Immature natural killer cell (primary cell): ENCODE measurements around the gene HOXB1. TPM values are rescaled to one million over a fixed set of nuclear protein-coding genes. Genes with fewer than 3 reads are reported as not detected.

Experiments
- DNase-seq, 3 donors: peaks; one replicate each; pipeline ENCODE4 v3.0.0; 2022; ENCODE audit warnings: mixed read lengths in 1 of 3
- H3K27ac Mint-ChIP-seq, 6 donors: one replicate each; pipeline ENCODE4 v1.8.0; 2020; ENCODE audit warnings: mixed read lengths in 6 of 6, mild to moderate bottlenecking in 5 of 6, inconsistent platforms in 4 of 6, moderate library complexity in 3 of 6
- H3K27me3 Mint-ChIP-seq, 3 donors: one replicate each; pipeline ENCODE4 v1.8.0; 2020 to 2021; ENCODE audit warnings: low read depth in 3 of 3, mild to moderate bottlenecking in 3 of 3, mixed read lengths in 3 of 3, moderate library complexity in 3 of 3, inconsistent platforms in 1 of 3
- H3K36me3 Mint-ChIP-seq, 3 donors: one replicate each; pipeline ENCODE4 v1.8.0; 2020; ENCODE audit warnings: mixed read lengths in 3 of 3, inconsistent platforms in 2 of 3, mild to moderate bottlenecking in 2 of 3
- H3K4me1 Mint-ChIP-seq, 2 donors: one replicate each; pipeline ENCODE4 v1.8.0; 2020; ENCODE audit warnings: inconsistent platforms in 2 of 2, mild to moderate bottlenecking in 2 of 2, mixed read lengths in 2 of 2, moderate library complexity in 1 of 2
- H3K4me3 Mint-ChIP-seq, 5 donors: one replicate each; pipeline ENCODE4 v1.8.0; 2020; ENCODE audit warnings: mild to moderate bottlenecking in 5 of 5, mixed read lengths in 5 of 5, inconsistent platforms in 3 of 5, moderate library complexity in 3 of 5
- H3K9me3 Mint-ChIP-seq, 6 donors: one replicate each; pipeline ENCODE4 v1.8.0; 2020; ENCODE audit warnings: mild to moderate bottlenecking in 6 of 6, mixed read lengths in 6 of 6, inconsistent platforms in 4 of 6, moderate library complexity in 3 of 6
- polyA plus RNA-seq, 3 donors: library from polyadenylated mRNA; unstranded; fragments of 300-500 nt; fragmentation: Illumina TruSeq; gene quantifications; one replicate each; pipeline ENCODE4 v1.2.3, GENCODE V29; 2021

Gene HOXB1
- polyA plus RNA-seq, 3 donors from 2014 or later, result not detected

DNA sequence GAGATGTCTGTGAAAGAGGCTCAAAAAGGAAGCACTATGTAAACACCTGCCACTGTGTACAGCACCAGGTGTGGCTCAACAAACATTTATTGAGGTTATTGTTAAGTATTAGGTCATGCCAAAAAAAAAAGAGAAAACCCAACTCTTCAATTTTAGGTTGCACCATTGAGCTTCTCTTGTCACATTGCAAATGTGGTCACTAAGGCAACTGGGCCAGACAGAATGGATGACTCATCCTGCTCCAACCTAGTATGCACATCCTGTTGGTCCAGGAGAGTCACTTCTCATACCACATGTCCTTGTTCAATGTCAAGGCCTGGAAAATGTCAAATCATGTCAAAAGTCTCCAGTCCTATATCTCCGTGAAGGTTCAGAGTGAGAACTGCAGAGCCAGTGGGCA lies 25.0 kb downstream of the HOXB1 start:
- H3K4me3 Mint-ChIP-seq, result no peak overlapping the region
- H3K36me3 Mint-ChIP-seq, result no peaks in the 10 kb centered on the region
- H3K27me3 Mint-ChIP-seq, result peaks cover under 1 to 4% (median 3%) of the 10 kb centered on the region in 3 donors
- no peaks in the 10 kb centered on the region for H3K9me3 Mint-ChIP-seq
- peak; percentile 63 to 74 (median 64) for DNase-seq
- peaks cover 16% of the 10 kb centered on the region in 2 donors for H3K4me1 Mint-ChIP-seq
- H3K27ac Mint-ChIP-seq, result peak overlapping the region; percentile 14 to 92 (median 85)

DNA sequence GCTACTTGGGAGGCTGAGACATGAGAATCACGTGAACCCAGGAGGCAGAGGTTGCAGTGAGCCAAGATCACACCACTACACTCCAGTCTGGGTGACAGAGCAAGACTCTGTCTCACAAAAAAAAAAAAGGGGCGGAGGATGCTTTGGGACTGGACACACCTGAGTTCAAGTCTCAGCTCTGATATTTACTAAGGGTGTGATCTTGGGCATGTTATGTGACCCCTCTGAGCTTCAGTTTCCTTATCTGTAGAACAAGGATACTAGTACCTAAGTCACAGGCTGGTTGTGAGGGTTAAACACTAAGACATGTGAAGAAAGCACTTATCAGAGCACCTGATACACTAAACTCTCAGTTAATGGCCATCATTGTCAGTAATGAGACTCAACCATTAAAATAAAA lies 25.9 kb downstream of the HOXB1 start:
- Mint-ChIP-seq H3K27me3 (peaks cover 3 to 6% (median 4%) of the 10 kb centered on the region in 3 donors), H3K9me3 (no peaks in the 10 kb centered on the region), H3K4me3 (peak overlapping the region in 1 of 5 donors; percentile 18), H3K36me3 (no peaks in the 10 kb centered on the region), H3K4me1 (peaks cover 15 to 16% of the 10 kb centered on the region in 2 donors), H3K27ac (peak overlapping the region in 5 of 6 donors; percentile 53 to 92 (median 84))
- DNase-seq, result no peak

DNA sequence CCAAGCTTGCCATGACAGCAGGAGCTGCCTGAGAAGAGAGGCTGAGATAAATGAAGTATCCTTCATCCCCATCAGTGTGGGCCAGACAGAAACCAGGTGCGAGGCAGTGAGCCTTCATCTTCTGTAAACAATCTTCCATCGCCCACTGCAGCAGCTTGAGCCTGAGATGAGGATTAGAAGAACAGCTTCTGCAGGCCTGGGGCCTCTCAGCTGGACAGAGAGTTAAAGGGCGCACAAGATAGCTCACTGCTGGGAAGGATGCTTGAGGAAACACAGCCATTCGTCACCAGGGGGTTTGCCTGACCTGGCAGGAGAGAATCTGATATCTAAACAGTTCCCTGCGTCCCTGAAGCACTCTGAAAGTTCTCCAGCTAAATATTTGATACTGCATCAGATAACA lies 27.1 kb downstream of the HOXB1 start:
- Mint-ChIP-seq H3K36me3 (no peaks in the 10 kb centered on the region), H3K27ac (no peak overlapping the region), H3K9me3 (no peaks in the 10 kb centered on the region), H3K4me1 (peaks cover 15 to 16% of the 10 kb centered on the region in 2 donors), H3K27me3 (peaks cover 3 to 6% (median 4%) of the 10 kb centered on the region in 3 donors), H3K4me3 (no peak overlapping the region)
- DNase-seq, result no peak

DNA sequence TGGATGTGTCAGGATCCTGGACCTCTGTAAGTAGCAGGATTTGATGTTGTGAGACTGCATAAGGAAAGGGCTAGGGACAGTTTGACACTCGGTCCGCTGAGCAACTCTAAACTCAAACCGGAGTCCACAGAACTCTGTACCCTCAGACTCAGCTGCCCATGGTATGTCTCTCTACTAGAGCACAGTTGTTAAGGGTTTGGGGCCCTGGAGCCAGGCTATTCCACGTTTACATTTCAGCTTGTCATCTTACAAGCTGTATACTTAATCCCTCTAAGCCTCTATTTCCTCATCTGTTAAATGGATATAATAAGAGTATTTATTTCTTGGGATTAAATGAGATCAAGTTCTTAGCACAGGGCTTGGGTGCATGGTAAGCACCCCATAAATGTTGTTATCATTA lies 27.9 kb downstream of the HOXB1 start:
- peaks cover 2 to 6% (median 4%) of the 10 kb centered on the region in 3 donors for H3K27me3 Mint-ChIP-seq
- DNase-seq, result no peak
- H3K27ac Mint-ChIP-seq, result no peak overlapping the region
- no peaks in the 10 kb centered on the region for H3K9me3 Mint-ChIP-seq
- H3K4me1 Mint-ChIP-seq, result peaks cover 15 to 16% of the 10 kb centered on the region in 2 donors
- no peaks in the 10 kb centered on the region for H3K36me3 Mint-ChIP-seq
- H3K4me3 Mint-ChIP-seq, result no peak overlapping the region

DNA sequence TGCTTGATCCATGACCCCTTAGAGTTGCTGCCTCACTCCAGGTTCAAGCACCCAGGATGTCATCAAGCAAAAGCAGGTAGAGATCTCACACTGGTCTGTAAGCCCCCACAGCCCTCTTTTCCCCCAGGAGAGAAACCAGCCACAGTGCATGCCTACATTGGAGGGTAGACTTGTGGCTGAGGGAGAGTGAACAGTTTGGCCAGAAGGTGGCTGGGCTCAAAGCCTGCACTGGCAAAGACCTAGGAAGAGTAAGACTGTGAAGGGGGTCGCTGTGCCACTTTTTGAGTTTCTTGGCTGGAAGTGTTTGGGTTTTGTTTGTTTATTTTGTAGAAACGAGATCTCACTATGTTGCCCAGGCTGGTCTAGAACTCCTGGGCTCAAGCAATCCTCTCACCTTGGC lies 28.5 kb downstream of the HOXB1 start:
- Mint-ChIP-seq H3K27me3 (peaks cover 2 to 6% (median 4%) of the 10 kb centered on the region in 3 donors), H3K4me1 (peaks cover 15 to 16% of the 10 kb centered on the region in 2 donors), H3K9me3 (no peaks in the 10 kb centered on the region), H3K4me3 (no peak overlapping the region), H3K36me3 (no peaks in the 10 kb centered on the region), H3K27ac (no peak overlapping the region)
- DNase-seq, result no peak

DNA sequence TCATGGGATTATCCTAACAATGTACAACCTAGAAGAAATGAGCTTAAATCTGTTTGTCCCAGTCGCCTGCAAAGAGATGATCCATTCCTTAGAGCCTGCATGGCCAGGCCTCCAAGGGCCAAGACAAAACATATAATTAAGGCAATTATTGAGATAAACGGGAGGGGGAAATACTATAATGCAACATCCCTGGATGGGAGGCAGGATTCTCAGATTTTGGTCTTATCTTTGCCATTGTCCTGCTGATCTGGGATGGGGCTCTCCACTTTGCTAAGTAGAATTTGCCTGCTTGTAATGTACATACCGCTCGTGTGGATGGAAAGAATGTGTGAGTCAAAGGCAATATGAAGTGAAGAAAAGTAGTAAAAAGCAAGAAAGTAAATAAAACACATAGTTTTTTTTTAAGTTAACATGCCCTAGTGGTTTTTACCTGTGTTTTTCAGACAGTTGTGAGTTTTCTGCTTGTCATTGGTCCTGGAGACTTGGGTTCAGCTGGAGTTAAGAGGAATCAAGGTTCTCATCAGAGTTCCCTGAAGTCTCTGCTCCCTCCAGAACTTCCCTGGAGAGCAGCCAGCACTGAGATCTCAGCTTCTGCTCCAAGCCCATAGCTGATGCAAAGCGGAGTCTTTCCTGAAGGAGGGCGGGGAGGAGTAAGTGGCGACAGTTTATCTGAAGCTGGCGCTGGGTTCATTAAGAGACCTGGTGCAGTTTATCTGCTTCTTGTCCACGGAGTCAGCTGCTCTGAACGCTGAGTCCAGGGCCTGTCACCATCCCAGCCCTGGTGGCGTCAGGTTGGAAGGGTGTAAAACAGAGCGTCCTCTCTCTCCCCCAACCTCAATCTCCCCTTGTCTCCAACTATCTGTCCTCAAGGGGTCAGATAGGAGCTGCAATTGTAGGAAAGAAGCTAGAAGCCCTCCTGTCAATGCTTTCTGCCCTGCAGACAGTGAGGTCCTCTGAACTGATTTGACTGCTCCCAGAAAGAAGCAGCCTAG lies 30.1 kb downstream of the HOXB1 start:
- DNase-seq, result no peak
- no peak overlapping the region for H3K4me3 Mint-ChIP-seq

DNA sequence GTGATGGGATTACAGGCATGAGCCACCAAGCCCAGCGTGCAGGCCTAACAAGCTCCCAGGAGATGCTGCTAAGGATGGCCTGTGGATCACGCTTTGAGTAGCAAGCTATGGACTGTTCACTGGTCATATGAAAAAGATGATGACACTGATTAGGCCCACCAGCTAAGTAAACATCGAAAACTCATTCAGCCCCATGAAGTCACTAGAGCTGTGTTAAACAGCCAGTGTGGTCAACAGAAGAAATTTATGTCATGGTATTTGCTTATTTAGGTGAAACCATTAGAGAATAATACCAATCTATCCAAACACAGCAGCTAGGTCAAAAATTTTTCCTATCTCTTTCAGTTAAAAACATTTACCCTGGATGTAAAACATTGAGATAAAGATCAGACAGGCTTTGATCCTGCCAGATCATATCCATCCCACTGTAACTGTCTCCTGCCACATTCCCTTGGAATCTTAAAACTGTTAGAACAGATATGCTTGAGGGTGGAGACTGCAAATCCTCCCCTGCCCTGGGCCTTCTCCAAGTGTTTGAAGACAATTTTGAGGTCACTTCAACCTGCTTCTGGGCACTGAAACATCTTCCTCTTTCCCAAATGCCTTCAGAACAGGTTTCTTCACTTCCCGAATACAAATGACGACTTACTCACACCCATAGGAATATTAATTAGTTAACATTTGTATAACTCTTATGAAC lies 30.9 kb downstream of the HOXB1 start:
- Mint-ChIP-seq H3K27ac (no peak overlapping the region), H3K9me3 (no peaks in the 10 kb centered on the region), H3K27me3 (peaks cover 2 to 6% (median 4%) of the 10 kb centered on the region in 3 donors), H3K36me3 (no peaks in the 10 kb centered on the region), H3K4me3 (no peak overlapping the region), H3K4me1 (peaks cover under 1 to 2% of the 10 kb centered on the region in 2 donors)
- no peak for DNase-seq

More for the DNA sequence above, 30.1 kb downstream of the HOXB1 start:
- Mint-ChIP-seq H3K27ac (peak overlapping the region in 1 of 6 donors; percentile 50), H3K9me3 (no peaks in the 10 kb centered on the region), H3K36me3 (no peaks in the 10 kb centered on the region), H3K4me1 (peaks cover 8 to 9% of the 10 kb centered on the region in 2 donors), H3K27me3 (peaks cover 2 to 6% (median 4%) of the 10 kb centered on the region in 3 donors)

DNA sequence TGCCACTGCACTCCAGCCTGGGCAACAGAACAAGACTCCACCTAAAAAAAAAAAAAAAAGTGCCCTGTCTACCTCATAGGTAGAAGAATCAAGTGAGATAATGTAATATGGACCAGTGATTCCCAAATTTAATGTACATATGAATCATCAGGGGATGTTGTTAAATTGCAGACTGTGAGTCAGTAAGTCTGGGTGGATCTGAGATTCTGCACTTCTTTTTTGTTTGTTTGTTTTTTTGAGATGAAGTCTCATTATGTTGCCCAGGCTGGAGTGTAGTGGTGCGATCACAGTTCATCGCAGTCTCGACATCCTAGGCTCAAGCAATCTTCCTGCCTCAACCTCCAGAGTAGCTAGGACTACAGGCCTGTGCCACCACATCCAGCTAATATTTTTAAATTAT lies 31.6 kb downstream of the HOXB1 start:
- Mint-ChIP-seq H3K9me3 (no peaks in the 10 kb centered on the region), H3K36me3 (no peaks in the 10 kb centered on the region), H3K4me1 (no peaks in the 10 kb centered on the region), H3K27ac (no peak overlapping the region), H3K27me3 (peaks cover 2 to 6% (median 4%) of the 10 kb centered on the region in 3 donors), H3K4me3 (no peak overlapping the region)
- DNase-seq, result no peak

DNA sequence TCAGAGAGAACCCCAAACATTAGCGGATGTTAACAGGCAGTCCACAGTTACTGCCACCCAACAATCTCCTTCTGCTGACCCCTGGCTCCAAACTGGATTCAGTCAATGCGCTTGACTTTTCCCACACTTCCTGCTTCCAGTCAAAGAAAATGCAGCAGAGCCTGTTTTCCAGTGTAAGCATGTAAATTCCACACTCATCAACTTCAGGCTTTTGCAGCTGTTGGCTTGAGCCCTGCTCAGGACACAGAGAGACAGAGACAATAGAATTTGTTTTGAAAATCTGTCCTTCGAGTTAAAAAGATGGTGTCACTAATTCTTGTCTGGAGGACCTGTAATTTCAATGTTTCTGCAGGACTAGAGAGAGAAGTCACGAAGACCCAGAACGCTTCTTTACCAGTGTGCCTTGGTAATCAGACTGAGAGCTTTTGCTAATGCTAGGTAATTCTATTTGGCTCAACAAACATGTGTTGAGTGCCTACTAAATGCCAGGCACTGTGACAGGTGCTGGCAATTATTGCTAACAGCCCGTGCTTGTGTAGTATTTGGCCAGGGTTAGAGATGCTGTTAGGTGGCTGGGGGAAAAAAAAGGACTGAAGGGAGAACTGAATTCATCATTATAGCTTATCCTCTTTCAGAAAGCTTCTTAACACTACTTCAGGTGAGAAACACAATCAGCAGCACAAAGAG lies 32.5 kb downstream of the HOXB1 start:
- DNase-seq, result no peak
- no peaks in the 10 kb centered on the region for H3K36me3 Mint-ChIP-seq
- H3K27ac Mint-ChIP-seq, result no peak overlapping the region
- no peaks in the 10 kb centered on the region for H3K9me3 Mint-ChIP-seq
- H3K27me3 Mint-ChIP-seq, result peaks cover 2 to 9% (median 4%) of the 10 kb centered on the region in 3 donors
- no peak overlapping the region for H3K4me3 Mint-ChIP-seq
- H3K4me1 Mint-ChIP-seq, result no peaks in the 10 kb centered on the region

DNA sequence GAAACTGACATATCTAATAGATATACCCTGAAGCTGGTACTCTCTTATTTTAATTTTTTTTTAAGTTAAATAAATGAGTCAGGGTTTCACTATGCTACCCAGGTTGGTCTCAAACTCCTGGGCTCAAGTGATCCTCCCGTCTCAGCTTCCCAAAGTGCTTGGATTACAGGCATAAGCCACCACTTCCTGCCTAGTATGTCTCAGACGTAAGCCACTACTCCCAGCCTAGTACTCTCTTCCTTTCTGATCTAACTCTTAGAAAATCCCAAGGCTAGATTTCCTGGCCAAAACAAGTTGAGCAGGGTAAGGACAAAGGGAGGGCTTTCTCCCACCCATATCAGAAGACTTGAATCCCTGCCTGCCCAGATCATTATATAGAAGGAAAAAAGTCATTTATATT lies 33.7 kb downstream of the HOXB1 start:
- peaks cover 2 to 10% (median 8%) of the 10 kb centered on the region in 3 donors for H3K27me3 Mint-ChIP-seq
- H3K36me3 Mint-ChIP-seq, result no peaks in the 10 kb centered on the region
- DNase-seq, result no peak
- no peaks in the 10 kb centered on the region for H3K9me3 Mint-ChIP-seq
- no peak overlapping the region for H3K4me3 Mint-ChIP-seq
- peaks cover under 1 to 3% of the 10 kb centered on the region in 2 donors for H3K4me1 Mint-ChIP-seq
- no peak overlapping the region for H3K27ac Mint-ChIP-seq

DNA sequence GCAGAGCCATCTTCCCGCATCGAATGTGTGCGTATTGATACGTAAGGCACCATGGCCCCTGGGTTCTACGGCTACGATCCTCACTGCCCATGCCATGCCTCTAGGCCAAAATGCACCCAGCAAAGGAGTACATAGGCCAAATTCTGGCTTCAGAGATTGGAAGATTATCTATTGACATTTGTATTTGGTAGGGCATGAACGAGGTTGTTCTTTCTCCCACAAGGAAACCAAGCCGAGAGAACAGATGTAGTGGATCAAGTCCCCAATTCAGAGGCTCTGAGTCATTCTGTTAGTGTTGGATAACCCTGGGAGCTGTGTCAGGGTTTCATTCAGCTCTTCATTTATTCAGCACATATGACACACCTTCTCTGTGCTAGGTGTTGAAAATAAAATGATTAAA lies 36.5 kb downstream of the HOXB1 start:
- DNase-seq, result no peak
- Mint-ChIP-seq H3K27me3 (peaks cover 0 to 7% (median 3%) of the 10 kb centered on the region in 3 donors), H3K36me3 (no peaks in the 10 kb centered on the region), H3K9me3 (no peaks in the 10 kb centered on the region), H3K27ac (no peak overlapping the region), H3K4me3 (peak overlapping the region in 4 of 5 donors; percentile 6 to 57 (median 46)), H3K4me1 (peaks cover 5 to 6% of the 10 kb centered on the region in 2 donors)

DNA sequence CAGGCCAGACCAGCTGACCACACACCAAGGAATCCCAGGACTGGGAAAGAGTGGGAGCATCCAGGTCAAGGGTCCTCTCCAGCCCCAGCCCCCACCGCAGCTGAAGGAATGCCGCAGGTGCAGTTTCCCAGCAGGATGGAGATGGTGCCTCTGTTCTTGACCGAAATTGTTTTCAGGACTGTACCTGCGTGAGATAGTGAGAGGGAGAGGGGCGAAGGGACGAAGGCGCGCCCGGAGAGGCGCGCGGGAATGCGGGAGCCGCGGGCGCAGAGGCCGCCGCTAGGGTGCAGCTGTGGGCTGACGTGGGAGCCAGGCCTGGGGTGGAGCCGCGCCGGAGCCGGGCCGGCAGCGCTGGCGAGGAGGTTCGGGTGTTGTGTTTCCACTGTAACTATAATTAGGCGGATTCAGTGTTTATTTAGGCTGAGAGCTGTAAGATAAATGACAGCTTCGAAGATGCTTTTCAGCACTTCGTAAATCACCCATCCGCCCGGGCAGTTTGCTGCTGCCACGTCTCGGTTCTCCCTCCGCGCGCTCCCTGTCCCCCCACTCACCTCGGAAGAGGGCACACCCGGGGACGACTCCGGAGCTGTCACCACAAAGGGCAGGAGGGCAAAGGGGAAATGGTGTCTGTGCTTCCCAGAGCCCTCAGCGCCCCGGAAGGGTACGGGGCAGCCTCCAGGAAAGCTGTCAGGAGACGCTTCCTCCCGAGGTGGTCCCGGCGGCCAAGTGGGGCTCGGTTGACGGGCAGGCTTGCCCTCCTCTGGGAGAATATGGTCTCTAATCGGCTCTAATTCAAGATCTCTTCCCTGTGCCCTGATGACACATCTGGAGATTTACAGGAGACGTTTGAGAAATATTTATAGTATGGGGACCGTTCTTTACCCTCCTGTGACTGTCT lies 38.2 kb downstream of the HOXB1 start:
- Mint-ChIP-seq H3K27ac (no peak overlapping the region), H3K9me3 (no peaks in the 10 kb centered on the region)

More for the DNA sequence above, 38.2 kb downstream of the HOXB1 start:
- Mint-ChIP-seq H3K4me1 (peaks cover 5 to 8% of the 10 kb centered on the region in 2 donors), H3K36me3 (peaks cover 0 to 4% (median 0%) of the 10 kb centered on the region in 3 donors), H3K4me3 (peak overlapping the region; percentile 53 to 67 (median 60)), H3K27me3 (peaks cover 0 to 12% (median 5%) of the 10 kb centered on the region in 3 donors)
- DNase-seq, result peak; percentile 57 to 69 (median 65)
